Measurements from ENCODE around the gene EIF3D.

GRCh38 chr22:36549033-36549432 lies 20.1 kb upstream of the EIF3D start:
- TF ChIP-seq POLR2A (IDR thresholded peaks at IDR 0.05) (no peak), CTCF (IDR thresholded peaks at IDR 0.05) (no peak), EP300 (IDR thresholded peaks at IDR 0.05) (no peak)
